AG04450 (cell line): ENCODE results near the gene TPGS1. TPM values are rescaled to one million over a fixed set of nuclear protein-coding genes. Genes with fewer than 3 reads are reported as not detected.

ENCODE experiments used
- CTCF ChIA-PET: fragments of 300-600, 350-600 bp; formaldehyde crosslinking; extraction: SDS; loops from one replicate; lab custom pipeline; 2022; ENCODE audit warnings: antibody characterized with exemption, inconsistent platforms; lab: Charles Lee
- POLR2A ChIA-PET: fragments of 350-600 bp; formaldehyde crosslinking; extraction: SDS; loops from one replicate; lab custom pipeline; 2021; ENCODE audit warnings: antibody characterized with exemption, inconsistent platforms; lab: Yijun Ruan, JAX
- DNase-seq: peaks from one replicate; pipeline ENCODE4 v3.0.0-alpha.2; 2011; ENCODE audit warnings: low read depth, low spot score
- H3K27ac ChIP-seq: one replicate; pipeline ENCODE4 v1.5.1; 2012; ENCODE audit warnings: low read depth, low read length, control low read depth
- H3K27me3 ChIP-seq: one replicate; pipeline ENCODE4 v1.6.0; 2012; ENCODE audit warnings: low read length; ENCODE audit not compliant: control insufficient read depth, insufficient read depth
- H3K4me3 ChIP-seq: 2 replicates; pipeline ENCODE4 v1.5.1; 2011; ENCODE audit warnings: mild to moderate bottlenecking, low read depth, low read length, control low read depth
- H3K9me3 ChIP-seq: 2 replicates; pipeline ENCODE4 v1.5.1; 2012; ENCODE audit warnings: low read length; ENCODE audit not compliant: control insufficient read depth, insufficient read depth
- polyA plus RNA-seq: library from polyadenylated mRNA; depleted of rRNA; stranded (reverse); fragments of >200 nt; gene quantifications from 2 replicates; pipeline ENCODE4 v1.2.3, GENCODE V29; 2011
- TF ChIP-seq, protein P1 (sequence below): IDR thresholded peaks from 2 replicates; pipeline ENCODE4 v1.5.1; 2011; ENCODE audit warnings: low read depth, low read length, control low read depth, inconsistent platforms

TPGS1 gene
- polyA plus RNA-seq, 1 experiment, result 2.6 TPM

DNA sequence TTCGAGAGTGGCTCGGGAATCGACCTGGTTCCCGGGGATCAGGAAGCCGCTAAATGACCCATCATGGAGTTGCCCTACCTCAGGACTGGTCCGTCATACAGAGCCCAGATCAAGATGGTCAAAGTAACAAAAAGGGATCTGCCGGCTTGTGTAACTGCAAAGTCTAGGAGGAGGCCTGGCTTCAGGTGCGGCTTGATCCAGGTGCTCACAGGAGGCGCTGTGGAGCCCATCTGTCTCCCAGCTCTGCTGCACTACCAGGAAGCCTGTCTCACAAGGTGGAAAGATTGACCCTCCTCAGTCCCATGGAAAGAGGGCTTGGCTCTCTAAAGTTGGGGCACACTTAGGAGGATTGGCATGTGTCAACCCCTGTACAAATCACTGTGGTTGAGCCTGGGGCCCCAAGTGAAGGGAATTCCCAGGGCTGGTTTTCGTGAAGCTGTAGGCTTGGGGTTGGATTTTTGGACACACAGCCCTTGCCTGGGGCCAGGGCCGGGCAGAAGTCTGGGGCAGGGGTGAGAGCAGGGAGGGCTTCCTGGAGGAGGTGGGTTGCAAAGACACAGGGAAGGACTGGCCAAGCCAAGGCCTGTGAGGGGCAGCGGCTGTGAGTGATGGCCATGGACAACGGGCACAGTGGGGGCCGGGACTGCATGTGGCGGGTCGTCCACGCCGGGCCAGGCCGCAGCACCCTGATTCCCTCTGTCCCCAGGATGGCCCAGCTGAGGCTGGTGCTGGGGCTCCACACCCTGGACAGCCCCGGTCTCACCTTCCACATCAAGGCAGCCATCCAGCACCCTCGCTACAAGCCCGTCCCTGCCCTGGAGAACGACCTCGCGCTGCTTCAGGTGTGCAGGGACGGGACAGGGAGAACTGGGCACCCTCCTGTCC, 40.8 kb downstream of the TPGS1 start:
- no peak for DNase-seq
- Histone ChIP-seq H3K9me3 (no peaks in the 10 kb centered on the region; the same call in 1 of the 2 replicates), H3K27me3 (no peaks in the 10 kb centered on the region), H3K27ac (no peak overlapping the region), H3K4me3 (no peak overlapping the region)
- TF ChIP-seq, protein P1, sequence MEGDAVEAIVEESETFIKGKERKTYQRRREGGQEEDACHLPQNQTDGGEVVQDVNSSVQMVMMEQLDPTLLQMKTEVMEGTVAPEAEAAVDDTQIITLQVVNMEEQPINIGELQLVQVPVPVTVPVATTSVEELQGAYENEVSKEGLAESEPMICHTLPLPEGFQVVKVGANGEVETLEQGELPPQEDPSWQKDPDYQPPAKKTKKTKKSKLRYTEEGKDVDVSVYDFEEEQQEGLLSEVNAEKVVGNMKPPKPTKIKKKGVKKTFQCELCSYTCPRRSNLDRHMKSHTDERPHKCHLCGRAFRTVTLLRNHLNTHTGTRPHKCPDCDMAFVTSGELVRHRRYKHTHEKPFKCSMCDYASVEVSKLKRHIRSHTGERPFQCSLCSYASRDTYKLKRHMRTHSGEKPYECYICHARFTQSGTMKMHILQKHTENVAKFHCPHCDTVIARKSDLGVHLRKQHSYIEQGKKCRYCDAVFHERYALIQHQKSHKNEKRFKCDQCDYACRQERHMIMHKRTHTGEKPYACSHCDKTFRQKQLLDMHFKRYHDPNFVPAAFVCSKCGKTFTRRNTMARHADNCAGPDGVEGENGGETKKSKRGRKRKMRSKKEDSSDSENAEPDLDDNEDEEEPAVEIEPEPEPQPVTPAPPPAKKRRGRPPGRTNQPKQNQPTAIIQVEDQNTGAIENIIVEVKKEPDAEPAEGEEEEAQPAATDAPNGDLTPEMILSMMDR, result no peak
- ChIA-PET CTCF (no interaction called here), POLR2A (interaction anchor here (0.8 kb wide), 1 partner anchor 25 kb away, joined by 4 read pairs; the partner anchor contains the start of gene BSG)

DNA sequence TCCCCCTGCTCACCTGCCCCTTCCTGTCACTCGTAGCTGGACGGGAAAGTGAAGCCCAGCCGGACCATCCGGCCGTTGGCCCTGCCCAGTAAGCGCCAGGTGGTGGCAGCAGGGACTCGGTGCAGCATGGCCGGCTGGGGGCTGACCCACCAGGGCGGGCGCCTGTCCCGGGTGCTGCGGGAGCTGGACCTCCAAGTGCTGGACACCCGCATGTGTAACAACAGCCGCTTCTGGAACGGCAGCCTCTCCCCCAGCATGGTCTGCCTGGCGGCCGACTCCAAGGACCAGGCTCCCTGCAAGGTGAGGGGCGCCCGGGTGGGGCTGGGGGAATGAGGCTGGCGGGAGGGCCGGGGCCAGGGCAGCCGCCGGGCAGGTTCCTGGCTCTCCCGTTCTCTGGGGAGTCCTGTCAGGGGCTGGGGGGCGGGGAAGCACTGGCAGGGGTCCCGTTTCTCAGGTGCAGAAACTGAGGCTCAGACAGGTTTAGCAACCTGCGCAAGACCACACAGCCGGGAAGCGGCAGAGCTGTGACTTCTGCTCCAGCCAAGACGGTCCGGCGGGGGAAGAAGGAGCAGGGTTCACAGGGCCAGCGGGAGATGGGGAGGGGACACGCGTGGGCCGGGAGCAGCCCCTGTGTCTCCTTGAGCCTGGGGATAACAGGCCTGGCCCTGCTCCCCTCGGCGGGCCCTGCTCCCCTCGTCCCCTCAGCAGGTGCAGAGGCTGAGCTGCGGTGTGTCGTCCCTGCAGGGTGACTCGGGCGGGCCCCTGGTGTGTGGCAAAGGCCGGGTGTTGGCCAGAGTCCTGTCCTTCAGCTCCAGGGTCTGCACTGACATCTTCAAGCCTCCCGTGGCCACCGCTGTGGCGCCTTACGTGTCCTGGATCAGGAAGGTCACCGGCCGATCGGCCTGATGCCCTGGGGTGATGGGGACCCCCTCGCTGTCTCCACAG, 41.9 kb downstream of the TPGS1 start:
- Histone ChIP-seq H3K27me3 (no peaks in the 10 kb centered on the region), H3K9me3 (no peaks in the 10 kb centered on the region; the same call in 1 of the 2 replicates), H3K27ac (no peak overlapping the region), H3K4me3 (no peak overlapping the region)
- ChIA-PET POLR2A (interaction anchor here (0.6 kb wide), 1 partner anchor 150 kb away, joined by 3 read pairs; no protein-coding TSS in a partner anchor), CTCF (no interaction called here)
- no peak for DNase-seq
- TF ChIP-seq, protein P1, result no peak

DNA sequence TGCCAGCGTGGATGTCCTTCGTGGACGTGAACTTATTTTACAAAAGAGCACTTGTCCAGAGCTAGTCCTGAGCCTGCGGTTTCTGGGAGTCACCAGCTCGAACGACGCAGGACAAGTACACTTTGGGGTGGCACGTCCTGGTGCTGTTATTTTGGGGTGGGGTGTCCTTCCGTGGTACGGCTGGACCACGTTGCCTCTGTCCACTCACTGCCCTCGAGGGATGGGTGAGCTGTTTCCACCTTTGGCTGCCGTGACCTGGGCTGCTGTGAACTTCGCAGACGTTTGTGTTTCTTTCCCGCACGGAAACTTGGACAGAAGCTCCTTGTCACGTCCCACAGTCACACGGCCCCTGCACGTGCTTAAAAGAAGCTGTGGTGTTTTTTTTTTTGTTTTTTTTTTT, 47.5 kb downstream of the TPGS1 start:
- TF ChIP-seq, protein P1, result no peak
- CTCF ChIA-PET, result interaction anchor here (1.0 kb wide), 1 partner anchor 22 kb away, joined by 3 read pairs; no protein-coding TSS in a partner anchor
- DNase-seq, result no peak
- Histone ChIP-seq H3K27me3 (no peaks in the 10 kb centered on the region), H3K9me3 (no peaks in the 10 kb centered on the region; the same call in 1 of the 2 replicates), H3K4me3 (no peak overlapping the region), H3K27ac (no peak overlapping the region)
- POLR2A ChIA-PET, result no interaction called here

DNA sequence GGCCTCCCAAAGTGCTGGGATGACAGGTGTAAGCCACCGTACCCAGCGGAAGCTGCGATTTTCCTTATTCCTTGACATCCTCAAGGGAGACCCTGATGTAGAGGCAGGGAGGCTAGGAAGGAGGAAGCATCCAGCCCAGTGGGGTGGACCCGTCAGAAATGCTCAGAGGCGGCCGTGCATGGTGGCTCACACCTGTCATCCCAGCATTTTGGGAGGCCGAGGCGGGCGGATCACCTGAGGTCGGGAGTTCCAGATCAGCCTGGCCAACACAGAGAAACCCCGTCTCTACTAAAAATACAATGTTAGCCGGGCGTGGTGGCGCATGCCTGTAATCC, 48.1 kb downstream of the TPGS1 start:
- H3K9me3 ChIP-seq, result no peaks in the 10 kb centered on the region; the same call in 1 of the 2 replicates
- no peak overlapping the region for H3K4me3 ChIP-seq
- H3K27me3 ChIP-seq, result no peaks in the 10 kb centered on the region
- TF ChIP-seq, protein P1, result no peak
- no peak for DNase-seq
- ChIA-PET CTCF (interaction anchor here (1.0 kb wide), 1 partner anchor 23 kb away, joined by 3 read pairs; no protein-coding TSS in a partner anchor), POLR2A (interaction anchor here (1.0 kb wide), 1 partner anchor 17 kb away, joined by 5 read pairs; no protein-coding TSS in a partner anchor)
- no peak overlapping the region for H3K27ac ChIP-seq
